ENCODE measurements around the gene BFAR.

Gene BFAR

DNA sequence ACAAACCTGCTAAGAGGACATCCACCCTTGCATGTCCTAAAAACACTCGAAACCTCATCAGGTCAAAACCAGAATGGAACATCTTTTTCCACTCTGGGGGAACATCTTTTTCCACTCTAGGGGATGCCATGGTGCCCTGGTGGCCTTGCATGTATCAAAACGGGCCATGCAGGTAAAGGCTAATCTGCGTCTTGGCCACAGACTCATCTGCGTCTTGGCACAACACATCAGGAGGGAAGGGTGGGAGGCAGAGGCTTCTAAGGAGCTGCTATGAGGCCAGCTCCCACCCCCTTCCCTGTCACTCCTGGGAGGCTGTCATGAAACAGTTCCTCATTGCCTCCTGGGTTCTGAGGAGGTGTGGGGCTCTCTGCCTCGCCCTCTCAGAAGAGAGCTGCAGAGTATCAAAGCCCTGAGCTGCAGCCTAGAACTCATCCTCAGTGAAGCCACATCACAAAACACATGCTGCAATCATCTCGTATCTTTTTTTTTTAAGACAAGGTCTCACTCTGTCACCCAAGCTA is 30.2 kb upstream of the BFAR start (continued):
- TF ChIP-seq CREB5 (CRISPR knock-in tag; IDR thresholded peaks at IDR 0.05; ENCODE audit: low read depth) (no peak), ZNF70 (CRISPR knock-in tag; IDR thresholded peaks at IDR 0.05) (no peak), ZFP3 (CRISPR knock-in tag; IDR thresholded peaks at IDR 0.05) (no peak), PATZ1 (CRISPR knock-in tag; IDR thresholded peaks at IDR 0.05; ENCODE audit: borderline replicate concordance) (no peak), ZNF565 (CRISPR knock-in tag; conservative IDR thresholded peaks at IDR 0.05; ENCODE audit: low read depth) (no peak), TCF4 (CRISPR knock-in tag; IDR thresholded peaks at IDR 0.05; ENCODE audit: borderline replicate concordance) (no peak), POU6F1 (CRISPR knock-in tag; IDR thresholded peaks at IDR 0.05; ENCODE audit: borderline replicate concordance, low read depth) (no peak)

- no peak for ATAC-seq
- no peak for TF ChIP-seq PPARA (CRISPR knock-in tag; IDR thresholded peaks at IDR 0.05; ENCODE audit: borderline replicate concordance)
- TF ChIP-seq ESRRG (CRISPR knock-in tag; IDR thresholded peaks at IDR 0.05), result no peak
- no peak for TF ChIP-seq OSR1 (CRISPR knock-in tag; IDR thresholded peaks at IDR 0.05)
- no peak for TF ChIP-seq GLIS3 (CRISPR knock-in tag; IDR thresholded peaks at IDR 0.05)
These were observed 26.6 kb upstream of the BFAR start for GRCh38 chr16:14606102-14606501.

DNA sequence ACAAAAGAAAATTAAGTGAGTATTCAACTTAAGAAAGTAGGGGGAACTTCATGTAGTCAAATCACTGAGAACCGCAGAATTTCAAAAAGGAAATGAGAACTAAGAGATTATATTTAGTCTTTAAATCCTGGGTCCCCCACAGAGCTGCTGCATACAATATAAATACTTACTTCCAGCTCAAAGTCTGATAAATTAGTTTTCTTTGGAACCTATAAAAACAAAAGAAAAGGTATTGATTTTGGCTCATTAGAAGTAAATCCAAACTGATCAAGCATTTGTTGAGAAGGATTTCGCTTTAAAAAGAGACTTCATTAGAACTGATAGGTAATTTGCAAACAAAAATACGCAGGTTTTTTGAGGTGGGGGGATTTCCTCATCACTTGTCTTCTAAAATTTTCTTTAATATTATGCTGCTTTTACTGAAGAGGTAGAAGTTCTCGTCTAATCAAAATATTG is 24.6 kb upstream of the BFAR start:
- TF ChIP-seq ZFP30 (CRISPR knock-in tag; IDR thresholded peaks at IDR 0.05) (no peak), RARB (CRISPR knock-in tag; IDR thresholded peaks at IDR 0.05) (no peak), TCF4 (CRISPR knock-in tag; IDR thresholded peaks at IDR 0.05; ENCODE audit: borderline replicate concordance) (no peak), SNAI2 (CRISPR knock-in tag; IDR thresholded peaks at IDR 0.05) (no peak), CREB5 (CRISPR knock-in tag; IDR thresholded peaks at IDR 0.05; ENCODE audit: low read depth) (no peak), ISL1 (CRISPR knock-in tag; IDR thresholded peaks at IDR 0.05) (no peak), ARNTL (CRISPR knock-in tag; IDR thresholded peaks at IDR 0.05; ENCODE audit: borderline replicate concordance, low read depth) (no peak), ZNF565 (CRISPR knock-in tag; conservative IDR thresholded peaks at IDR 0.05; ENCODE audit: low read depth) (no peak), ZNF70 (CRISPR knock-in tag; IDR thresholded peaks at IDR 0.05) (no peak), OSR1 (CRISPR knock-in tag; IDR thresholded peaks at IDR 0.05) (no peak), CSDC2 (CRISPR knock-in tag; IDR thresholded peaks at IDR 0.05) (no peak), ESRRG (CRISPR knock-in tag; IDR thresholded peaks at IDR 0.05) (no peak), ZNF8 (CRISPR knock-in tag; IDR thresholded peaks at IDR 0.05) (no peak), PPARA (CRISPR knock-in tag; IDR thresholded peaks at IDR 0.05; ENCODE audit: borderline replicate concordance) (no peak), PATZ1 (CRISPR knock-in tag; IDR thresholded peaks at IDR 0.05; ENCODE audit: borderline replicate concordance) (no peak), ZC3H10 (CRISPR knock-in tag; IDR thresholded peaks at IDR 0.05) (no peak), TOX (CRISPR knock-in tag; IDR thresholded peaks at IDR 0.05; ENCODE audit: borderline replicate concordance) (no peak), CSRNP3 (CRISPR knock-in tag; IDR thresholded peaks at IDR 0.05) (no peak)
- TF ChIP-seq, protein P1, sequence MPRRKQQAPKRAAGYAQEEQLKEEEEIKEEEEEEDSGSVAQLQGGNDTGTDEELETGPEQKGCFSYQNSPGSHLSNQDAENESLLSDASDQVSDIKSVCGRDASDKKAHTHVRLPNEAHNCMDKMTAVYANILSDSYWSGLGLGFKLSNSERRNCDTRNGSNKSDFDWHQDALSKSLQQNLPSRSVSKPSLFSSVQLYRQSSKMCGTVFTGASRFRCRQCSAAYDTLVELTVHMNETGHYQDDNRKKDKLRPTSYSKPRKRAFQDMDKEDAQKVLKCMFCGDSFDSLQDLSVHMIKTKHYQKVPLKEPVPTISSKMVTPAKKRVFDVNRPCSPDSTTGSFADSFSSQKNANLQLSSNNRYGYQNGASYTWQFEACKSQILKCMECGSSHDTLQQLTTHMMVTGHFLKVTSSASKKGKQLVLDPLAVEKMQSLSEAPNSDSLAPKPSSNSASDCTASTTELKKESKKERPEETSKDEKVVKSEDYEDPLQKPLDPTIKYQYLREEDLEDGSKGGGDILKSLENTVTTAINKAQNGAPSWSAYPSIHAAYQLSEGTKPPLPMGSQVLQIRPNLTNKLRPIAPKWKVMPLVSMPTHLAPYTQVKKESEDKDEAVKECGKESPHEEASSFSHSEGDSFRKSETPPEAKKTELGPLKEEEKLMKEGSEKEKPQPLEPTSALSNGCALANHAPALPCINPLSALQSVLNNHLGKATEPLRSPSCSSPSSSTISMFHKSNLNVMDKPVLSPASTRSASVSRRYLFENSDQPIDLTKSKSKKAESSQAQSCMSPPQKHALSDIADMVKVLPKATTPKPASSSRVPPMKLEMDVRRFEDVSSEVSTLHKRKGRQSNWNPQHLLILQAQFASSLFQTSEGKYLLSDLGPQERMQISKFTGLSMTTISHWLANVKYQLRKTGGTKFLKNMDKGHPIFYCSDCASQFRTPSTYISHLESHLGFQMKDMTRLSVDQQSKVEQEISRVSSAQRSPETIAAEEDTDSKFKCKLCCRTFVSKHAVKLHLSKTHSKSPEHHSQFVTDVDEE (CRISPR knock-in tag; IDR thresholded peaks at IDR 0.05), result no peak
- ATAC-seq, result no peak
